Endodermal cell (in vitro differentiated cells): ENCODE measurements around the gene FFAR3. TPM values are rescaled to one million over a fixed set of nuclear protein-coding genes. Genes with fewer than 3 reads are reported as not detected.

Source experiments
- DNase-seq: peaks from one replicate; pipeline ENCODE4 v3.0.0-alpha.2; 2017
- H3K27ac ChIP-seq: 2 replicates; pipeline ENCODE4 v1.5.1; 2013; ENCODE audit warnings: mild to moderate bottlenecking, low read depth, low read length, moderate library complexity
- H3K27me3 ChIP-seq: 2 replicates; pipeline ENCODE4 v1.6.1; 2013; ENCODE audit warnings: mild to moderate bottlenecking, low read length, moderate library complexity; ENCODE audit not compliant: insufficient read depth, control insufficient read depth, poor library complexity, severe bottlenecking
- H3K36me3 ChIP-seq: 2 replicates; pipeline ENCODE4 v1.7.0; 2013; ENCODE audit warnings: mild to moderate bottlenecking, low read length, moderate library complexity; ENCODE audit not compliant: control insufficient read depth, insufficient read depth
- H3K4me1 ChIP-seq: one replicate; pipeline ENCODE4 v1.7.0; 2013; ENCODE audit warnings: low read length; ENCODE audit not compliant: control insufficient read depth, insufficient read depth
- H3K4me3 ChIP-seq: 2 replicates; pipeline ENCODE4 v1.5.1; 2013; ENCODE audit warnings: mild to moderate bottlenecking, low read length, moderate library complexity
- H3K9ac ChIP-seq: 2 replicates; pipeline ENCODE4 v1.6.1; 2013; ENCODE audit warnings: mild to moderate bottlenecking, low read length, moderate library complexity; ENCODE audit not compliant: poor library complexity, severe bottlenecking; ENCODE audit errors: extremely low read depth
- H3K9me3 ChIP-seq: 2 replicates; pipeline ENCODE4 v1.6.1; 2013; ENCODE audit warnings: mild to moderate bottlenecking, low read length, moderate library complexity; ENCODE audit not compliant: control insufficient read depth
- H3K27ac Mint-ChIP-seq: 2 replicates; pipeline ENCODE4 v1.8.0; 2020; ENCODE audit warnings: mixed read lengths
- H3K27me3 Mint-ChIP-seq: 2 replicates; pipeline ENCODE4 v1.8.0; 2021; ENCODE audit warnings: mild to moderate bottlenecking, mixed read lengths; ENCODE audit not compliant: insufficient read depth
- H3K36me3 Mint-ChIP-seq: 2 replicates; pipeline ENCODE4 v1.8.0; 2020; ENCODE audit warnings: low read depth, mixed read lengths
- H3K4me1 Mint-ChIP-seq: 2 replicates; pipeline ENCODE4 v1.8.0; 2020; ENCODE audit warnings: mixed read lengths
- H3K4me3 Mint-ChIP-seq: 2 replicates; pipeline ENCODE4 v1.8.0; 2020; ENCODE audit warnings: mild to moderate bottlenecking, moderate library complexity, mixed read lengths
- H3K9me3 Mint-ChIP-seq: 2 replicates; pipeline ENCODE4 v1.8.0; 2020; ENCODE audit warnings: mild to moderate bottlenecking, mixed read lengths
- WGBS, 2 experiments: methylation state at CpG; one replicate each; pipeline versions ENCODE4 v1.1.5 to v1.1.7; 2013; ENCODE audit warnings: missing lambda C conversion rate in 2 of 2, mixed read lengths in 1 of 2; ENCODE audit not compliant: insufficient coverage in 1 of 2, insufficient read length in 1 of 2; 5-methylcytosine and 5-hydroxymethylcytosine counted together
- total RNA-seq, 2 donors: library from RNA; stranded (reverse); fragmentation: NEBNext Ultra II Directional in 1 of 2; extraction: Animal tissue kit (Norgen Biotek cat#: 25700) in 1 of 2; gene quantifications; 2 replicates in 1 of 2; 3 replicates in 1 of 2; pipeline ENCODE4 v1.2.1, GENCODE V29; 2021
- TF ChIP-seq, protein P1 (sequence below): fragments of 200-600 bp; sonication (generic); conservative IDR thresholded peaks from 2 replicates; pipeline ENCODE4 v1.5.0; 2021; ENCODE audit warnings: antibody characterized with exemption, mild to moderate bottlenecking

The FFAR3 gene
- total RNA-seq, 2 donors from 2014 or later = not detected

- WGBS, 2 experiments = 96% methylated on average over 12 of the region's 12 CpGs
- Histone ChIP-seq H3K27ac (no peak overlapping the region), H3K9me3 (no peaks in the 10 kb centered on the region), H3K36me3 (no peaks in the 10 kb centered on the region), H3K27me3 (no peaks in the 10 kb centered on the region), H3K9ac (no peak overlapping the region), H3K4me1 (no peaks in the 10 kb centered on the region), H3K4me3 (no peak overlapping the region)
- no peak for DNase-seq
- TF ChIP-seq, protein P1, sequence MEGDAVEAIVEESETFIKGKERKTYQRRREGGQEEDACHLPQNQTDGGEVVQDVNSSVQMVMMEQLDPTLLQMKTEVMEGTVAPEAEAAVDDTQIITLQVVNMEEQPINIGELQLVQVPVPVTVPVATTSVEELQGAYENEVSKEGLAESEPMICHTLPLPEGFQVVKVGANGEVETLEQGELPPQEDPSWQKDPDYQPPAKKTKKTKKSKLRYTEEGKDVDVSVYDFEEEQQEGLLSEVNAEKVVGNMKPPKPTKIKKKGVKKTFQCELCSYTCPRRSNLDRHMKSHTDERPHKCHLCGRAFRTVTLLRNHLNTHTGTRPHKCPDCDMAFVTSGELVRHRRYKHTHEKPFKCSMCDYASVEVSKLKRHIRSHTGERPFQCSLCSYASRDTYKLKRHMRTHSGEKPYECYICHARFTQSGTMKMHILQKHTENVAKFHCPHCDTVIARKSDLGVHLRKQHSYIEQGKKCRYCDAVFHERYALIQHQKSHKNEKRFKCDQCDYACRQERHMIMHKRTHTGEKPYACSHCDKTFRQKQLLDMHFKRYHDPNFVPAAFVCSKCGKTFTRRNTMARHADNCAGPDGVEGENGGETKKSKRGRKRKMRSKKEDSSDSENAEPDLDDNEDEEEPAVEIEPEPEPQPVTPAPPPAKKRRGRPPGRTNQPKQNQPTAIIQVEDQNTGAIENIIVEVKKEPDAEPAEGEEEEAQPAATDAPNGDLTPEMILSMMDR = no peak
- Mint-ChIP-seq H3K9me3 (no peaks in the 10 kb centered on the region), H3K27ac (no peak overlapping the region), H3K36me3 (no peaks in the 10 kb centered on the region), H3K4me3 (no peak overlapping the region), H3K4me1 (no peaks in the 10 kb centered on the region), H3K27me3 (no peaks in the 10 kb centered on the region)
Observed at GRCh38 chr19:35310331-35310730, 47.9 kb upstream of the FFAR3 start.

DNA sequence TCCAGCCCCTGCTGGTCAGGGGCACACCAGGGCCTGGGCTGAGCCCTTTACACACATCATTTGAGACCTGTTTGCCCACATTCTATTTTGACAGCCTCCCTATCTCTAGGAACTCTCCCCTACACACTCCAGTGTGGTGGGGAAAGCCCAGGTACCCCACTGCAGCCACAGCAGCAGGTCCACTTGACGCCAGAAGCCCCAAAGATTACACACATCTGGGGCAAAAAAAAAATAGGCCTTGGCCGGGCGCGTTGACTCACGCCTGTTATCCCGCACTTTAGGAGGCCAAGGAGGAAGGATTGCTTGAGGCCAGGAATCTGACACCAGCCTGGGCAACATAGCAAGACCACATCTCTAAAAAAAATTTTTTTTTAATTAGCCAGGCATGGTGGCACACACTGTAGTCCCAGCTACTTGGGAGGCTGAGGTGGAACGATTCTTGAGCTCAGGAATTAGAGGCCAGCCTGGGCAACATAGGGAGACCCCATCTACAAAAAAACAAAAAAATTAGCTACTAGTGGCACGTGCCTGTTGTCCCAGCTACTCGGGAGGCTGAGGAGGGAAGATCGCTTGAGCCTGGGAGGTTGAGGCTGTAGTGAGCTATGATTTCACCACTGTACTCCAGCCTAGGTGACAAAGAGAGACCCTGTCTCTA lies 47.3 kb upstream of the FFAR3 start:
- no peaks in the 10 kb centered on the region for H3K36me3 Mint-ChIP-seq
- H3K4me1 ChIP-seq = no peaks in the 10 kb centered on the region
- H3K4me3 Mint-ChIP-seq = no peak overlapping the region
- H3K27ac ChIP-seq = no peak overlapping the region
- H3K27ac Mint-ChIP-seq = no peak overlapping the region
- no peaks in the 10 kb centered on the region for H3K4me1 Mint-ChIP-seq
- H3K9me3 ChIP-seq = no peaks in the 10 kb centered on the region
- H3K27me3 ChIP-seq = no peaks in the 10 kb centered on the region
- H3K4me3 ChIP-seq = no peak overlapping the region
- H3K27me3 Mint-ChIP-seq = no peaks in the 10 kb centered on the region
- H3K9me3 Mint-ChIP-seq = no peaks in the 10 kb centered on the region
- 92 to 94% methylated on average over 7 to 10 of the region's 10 CpGs for WGBS, 2 experiments
- DNase-seq = no peak
- H3K9ac ChIP-seq = no peak overlapping the region
- no peaks in the 10 kb centered on the region for H3K36me3 ChIP-seq
- TF ChIP-seq, protein P1 = no peak

DNA sequence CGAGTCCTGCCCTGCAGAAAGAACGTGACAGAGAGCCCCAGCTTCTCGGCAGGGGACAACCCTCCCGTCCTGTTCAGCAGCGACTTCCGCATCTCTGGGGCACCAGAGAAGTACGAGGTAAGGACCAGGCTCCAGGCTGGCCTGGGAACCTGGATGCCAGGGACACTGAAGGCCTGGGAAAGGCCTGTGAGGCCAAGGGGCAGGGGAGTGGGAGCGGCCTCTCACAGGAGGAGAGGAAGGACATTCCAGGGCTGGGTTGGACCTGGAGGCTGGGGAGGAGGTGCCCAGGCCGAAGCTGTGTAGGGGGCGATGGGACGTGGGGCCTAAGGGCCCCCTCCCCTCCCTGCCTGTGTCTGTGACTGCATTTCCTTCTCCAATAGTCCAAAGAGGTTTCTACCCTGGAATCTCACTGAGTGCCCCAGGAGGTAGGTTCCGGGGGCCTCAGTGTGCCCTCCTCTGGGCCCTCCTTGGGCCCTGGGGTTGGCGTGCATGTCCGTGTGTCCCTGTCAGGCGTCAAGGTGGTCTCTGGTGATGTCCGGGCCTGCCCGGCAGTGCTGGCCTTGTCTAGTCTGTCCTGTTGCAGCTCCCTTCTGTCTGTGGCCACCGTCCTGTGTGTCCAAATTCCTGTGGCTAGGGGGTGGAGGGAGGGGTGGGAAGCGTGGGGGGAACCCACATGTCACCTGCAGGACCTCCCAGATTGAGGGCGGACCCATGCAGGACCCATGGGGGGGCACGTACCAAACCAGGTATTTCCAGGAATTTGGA lies 46.2 kb upstream of the FFAR3 start:
- peak; percentile 55 for DNase-seq
- H3K36me3 ChIP-seq = no peaks in the 10 kb centered on the region
- 84 to 88% methylated on average over 6 to 21 of the region's 21 CpGs for WGBS, 2 experiments
- no peaks in the 10 kb centered on the region for H3K36me3 Mint-ChIP-seq
- H3K4me3 Mint-ChIP-seq = no peak overlapping the region
- H3K9me3 Mint-ChIP-seq = no peaks in the 10 kb centered on the region
- no peaks in the 10 kb centered on the region for H3K27me3 Mint-ChIP-seq
- no peak overlapping the region for H3K27ac ChIP-seq
- no peaks in the 10 kb centered on the region for H3K27me3 ChIP-seq
- H3K4me3 ChIP-seq = no peak overlapping the region
- H3K9me3 ChIP-seq = no peaks in the 10 kb centered on the region
- no peak overlapping the region for H3K27ac Mint-ChIP-seq
- TF ChIP-seq, protein P1 = no peak
- no peaks in the 10 kb centered on the region for H3K4me1 Mint-ChIP-seq
- no peak overlapping the region for H3K9ac ChIP-seq
- no peaks in the 10 kb centered on the region for H3K4me1 ChIP-seq
